ENCODE data around the gene GYS1.
"Not testable (repeated sequence)": the region's sequence is repeated elsewhere in the genome, so short reads cannot be mapped to it uniquely, and the experiment has no call there.

The GYS1 gene

GRCh38 chr19:48925240-48925843, 67.8 kb downstream of the GYS1 start:
- no peak for DNase-seq
- intact Hi-C loops (cut with DNase I): no loop called here

- DNase-seq: no peak
- intact Hi-C loops (cut with DNase I): no loop called here
These were observed 70.3 kb downstream of the GYS1 start for GRCh38 chr19:48922548-48923490.

GRCh38 chr19:48921721-48922500, 71.2 kb downstream of the GYS1 start:
- intact Hi-C loops (cut with DNase I): no loop called here
- DNase-seq: no peak

- DNase-seq: no peak
- intact Hi-C loops (cut with DNase I): no loop called here
These were observed 72.2 kb downstream of the GYS1 start for GRCh38 chr19:48920949-48921348.

GRCh38 chr19:48919271-48919670, 73.8 kb downstream of the GYS1 start:
- DNase-seq; intact Hi-C loops (cut with DNase I): not testable (repeated sequence)

- intact Hi-C loops (cut with DNase I): no loop called here
- DNase-seq: peak in 11 of 42 donors; percentile 10 to 46 (median 32)
These were observed 74.3 kb downstream of the GYS1 start for GRCh38 chr19:48918801-48919247.

Measured in head of caudate nucleus (tissue), 42 donors.